Prostate gland (tissue), 2 donors: ENCODE measurements around the gene EFNB3. TPM values are rescaled to one million over a fixed set of nuclear protein-coding genes. Genes with fewer than 3 reads are reported as not detected.

ENCODE experiments used
- DNase-seq: peaks from one replicate; pipeline ENCODE4 v3.0.0-alpha.2; 2019; ENCODE audit warnings: low spot score
- H3K27ac ChIP-seq, 2 donors: fragments of 200-600 bp; sonication (generic); 2 replicates each; pipeline ENCODE4 v1.5.1; 2017 to 2019
- H3K27me3 ChIP-seq: fragments of 200-600 bp; sonication (generic); replicated peaks from 2 replicates; pipeline ENCODE4 v1.5.1; 2019; ENCODE audit not compliant: insufficient read depth
- H3K36me3 ChIP-seq, 2 donors: fragments of 200-600 bp; sonication (generic); 1 replicate in 1 of 2; 2 replicates in 1 of 2; pipeline versions ENCODE4 v1.5.1 to v1.8.1; 2017 to 2019
- H3K4me1 ChIP-seq: fragments of 200-600 bp; sonication (generic); replicated peaks from 2 replicates; pipeline ENCODE4 v1.5.1; 2019
- H3K4me3 ChIP-seq, 2 donors: fragments of 200-600 bp; sonication (generic); 2 replicates each; pipeline ENCODE4 v1.5.1; 2017 to 2019
- H3K9me3 ChIP-seq: fragments of 200-600 bp; sonication (generic); 2 replicates; pipeline ENCODE4 v1.5.1; 2017
- POLR2A ChIP-seq: fragments of 450-650 bp; IDR thresholded peaks from one replicate; pipeline ENCODE4 v1.6.1; 2016; ENCODE audit warnings: antibody characterized with exemption, mild to moderate bottlenecking
- POLR2AphosphoS5 ChIP-seq: sonication (generic); formaldehyde crosslinking; IDR thresholded peaks from one replicate; pipeline ENCODE4 v1.6.1; 2017; ENCODE audit warnings: antibody characterized with exemption
- WGBS: methylation state at CpG from one replicate; pipeline ENCODE4 v1.1.5; 2018; 5-methylcytosine and 5-hydroxymethylcytosine counted together
- intact Hi-C: fragments of 100-400 bp; cut with DNase I; formaldehyde crosslinking; loops from one replicate; pipeline ENCODE4 v1.14.2; 2022
- total RNA-seq, 2 donors: library from RNA; depleted of rRNA; stranded (reverse); fragments of >200 nt; gene quantifications; one replicate each; pipeline ENCODE4 v1.1.0, GENCODE V29; 2016
- TF ChIP-seq, protein P1 (sequence below), 4 experiments: fragments of 200-600 bp in 2 of 4; fragments of 450-650 bp in 2 of 4; sonication (generic) in 2 of 4; IDR thresholded peaks; 1 replicate in 3 of 4; 2 replicates in 1 of 4; pipeline ENCODE4 v1.5.1; 2016 to 2019; ENCODE audit warnings: antibody characterized with exemption in 4 of 4, mild to moderate bottlenecking in 2 of 4, moderate library complexity in 2 of 4

The EFNB3 gene
- total RNA-seq, 2 donors from 2014 or later: 3.0 to 5.5 TPM

DNA sequence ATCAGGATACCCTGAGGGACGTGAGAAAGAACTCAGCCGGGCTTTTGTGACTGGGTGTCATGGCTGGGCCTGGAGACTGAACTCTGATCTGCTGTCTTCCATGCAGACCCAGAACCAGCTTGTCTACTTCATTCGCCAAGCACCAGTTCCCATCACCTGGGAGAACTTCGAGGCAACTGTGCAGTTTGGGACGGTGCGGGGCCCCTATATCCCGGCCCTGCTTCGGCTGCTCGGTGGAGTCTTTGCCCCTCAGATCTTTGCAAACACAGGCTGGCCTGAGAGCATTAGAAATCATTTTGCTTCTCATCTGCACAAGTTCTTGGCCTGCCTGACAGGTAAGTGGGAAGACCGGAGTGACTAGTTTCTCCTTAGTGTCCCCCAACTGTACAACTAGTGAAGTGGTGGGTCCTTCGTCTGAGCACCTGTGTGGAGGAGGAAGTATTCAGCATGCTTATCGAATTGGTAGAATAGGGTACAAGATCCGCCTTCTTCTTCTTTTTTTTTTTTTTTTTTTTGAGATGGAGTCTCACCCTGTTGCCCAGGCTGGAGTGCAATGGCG, 28.1 kb downstream of the EFNB3 start:
- no peak overlapping the region for H3K4me3 ChIP-seq
- no peaks in the 10 kb centered on the region for H3K36me3 ChIP-seq
- H3K27ac ChIP-seq: no peak overlapping the region
- no peak for DNase-seq
- intact Hi-C loops: no loop called here
- no peaks in the 10 kb centered on the region for H3K9me3 ChIP-seq
- WGBS: 72% methylated on average over 14 of the region's 14 CpGs
- no peaks in the 10 kb centered on the region for H3K27me3 ChIP-seq
- no peaks in the 10 kb centered on the region for H3K4me1 ChIP-seq
- no peak for TF ChIP-seq POLR2AphosphoS5

DNA sequence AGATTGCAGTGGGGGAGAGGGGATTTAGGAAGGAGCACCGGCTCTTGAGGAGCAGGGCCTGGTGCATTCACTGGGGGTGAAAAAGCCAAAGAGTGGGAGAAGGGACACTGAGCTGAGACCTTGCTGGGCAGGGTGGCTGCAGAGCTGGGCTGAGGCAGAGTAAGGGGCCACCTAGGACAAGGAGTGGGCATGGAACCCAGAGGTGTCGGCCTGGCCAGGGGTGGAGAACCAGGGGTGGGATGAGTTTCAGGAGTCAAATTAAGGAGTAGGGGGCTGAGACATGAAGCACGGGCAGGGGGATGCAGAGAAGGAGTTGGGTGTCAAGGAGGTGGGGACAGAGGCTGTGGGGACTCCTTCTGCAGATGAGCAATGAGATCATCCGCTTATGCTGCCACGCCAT, 32.6 kb downstream of the EFNB3 start:
- WGBS: 88% methylated on average over 5 of the region's 5 CpGs
- DNase-seq: no peak
- H3K9me3 ChIP-seq: no peaks in the 10 kb centered on the region
- TF ChIP-seq POLR2AphosphoS5: no peak
- TF ChIP-seq POLR2A: no peak
- TF ChIP-seq, protein P1, sequence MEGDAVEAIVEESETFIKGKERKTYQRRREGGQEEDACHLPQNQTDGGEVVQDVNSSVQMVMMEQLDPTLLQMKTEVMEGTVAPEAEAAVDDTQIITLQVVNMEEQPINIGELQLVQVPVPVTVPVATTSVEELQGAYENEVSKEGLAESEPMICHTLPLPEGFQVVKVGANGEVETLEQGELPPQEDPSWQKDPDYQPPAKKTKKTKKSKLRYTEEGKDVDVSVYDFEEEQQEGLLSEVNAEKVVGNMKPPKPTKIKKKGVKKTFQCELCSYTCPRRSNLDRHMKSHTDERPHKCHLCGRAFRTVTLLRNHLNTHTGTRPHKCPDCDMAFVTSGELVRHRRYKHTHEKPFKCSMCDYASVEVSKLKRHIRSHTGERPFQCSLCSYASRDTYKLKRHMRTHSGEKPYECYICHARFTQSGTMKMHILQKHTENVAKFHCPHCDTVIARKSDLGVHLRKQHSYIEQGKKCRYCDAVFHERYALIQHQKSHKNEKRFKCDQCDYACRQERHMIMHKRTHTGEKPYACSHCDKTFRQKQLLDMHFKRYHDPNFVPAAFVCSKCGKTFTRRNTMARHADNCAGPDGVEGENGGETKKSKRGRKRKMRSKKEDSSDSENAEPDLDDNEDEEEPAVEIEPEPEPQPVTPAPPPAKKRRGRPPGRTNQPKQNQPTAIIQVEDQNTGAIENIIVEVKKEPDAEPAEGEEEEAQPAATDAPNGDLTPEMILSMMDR (IDR thresholded peaks at IDR 0.05): no peak
- no peak overlapping the region for H3K4me3 ChIP-seq
- H3K36me3 ChIP-seq: no peaks in the 10 kb centered on the region
- intact Hi-C loops: no loop called here
- no peaks in the 10 kb centered on the region for H3K27me3 ChIP-seq
- no peak overlapping the region for H3K27ac ChIP-seq
- H3K4me1 ChIP-seq: no peaks in the 10 kb centered on the region

DNA sequence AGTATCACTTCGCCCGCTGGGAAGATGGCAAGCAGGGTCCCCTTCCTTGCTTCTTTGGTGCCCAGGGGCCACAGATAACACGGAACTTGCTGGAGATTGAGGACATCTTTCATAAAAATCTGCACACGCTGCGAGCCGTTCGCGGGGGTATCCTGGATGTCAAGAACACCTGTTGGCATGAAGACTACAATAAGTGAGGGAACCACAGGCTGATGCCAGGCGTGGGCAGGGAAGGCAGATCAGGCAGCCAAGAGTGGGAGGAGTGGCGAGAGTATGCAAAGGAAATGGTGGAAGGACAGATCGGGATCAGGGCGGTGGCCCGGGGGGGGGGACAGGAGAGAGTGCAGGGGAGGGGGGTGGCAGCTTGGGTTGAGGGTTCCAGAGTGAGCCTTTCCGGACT, 34.7 kb downstream of the EFNB3 start:
- no peak overlapping the region for H3K27ac ChIP-seq
- no peaks in the 10 kb centered on the region for H3K4me1 ChIP-seq
- 40% methylated on average over 14 of the region's 14 CpGs for WGBS
- intact Hi-C loops: loop anchor here (10.0 kb wide), 1 partner anchor 255 kb away; no protein-coding TSS in a partner anchor
- DNase-seq: no peak
- TF ChIP-seq POLR2A (no peak), POLR2AphosphoS5 (no peak)
- TF ChIP-seq, protein P1 (IDR thresholded peaks at IDR 0.05): no peak
- H3K9me3 ChIP-seq: no peaks in the 10 kb centered on the region
- H3K36me3 ChIP-seq: no peaks in the 10 kb centered on the region
- H3K4me3 ChIP-seq: no peak overlapping the region
- no peaks in the 10 kb centered on the region for H3K27me3 ChIP-seq

DNA sequence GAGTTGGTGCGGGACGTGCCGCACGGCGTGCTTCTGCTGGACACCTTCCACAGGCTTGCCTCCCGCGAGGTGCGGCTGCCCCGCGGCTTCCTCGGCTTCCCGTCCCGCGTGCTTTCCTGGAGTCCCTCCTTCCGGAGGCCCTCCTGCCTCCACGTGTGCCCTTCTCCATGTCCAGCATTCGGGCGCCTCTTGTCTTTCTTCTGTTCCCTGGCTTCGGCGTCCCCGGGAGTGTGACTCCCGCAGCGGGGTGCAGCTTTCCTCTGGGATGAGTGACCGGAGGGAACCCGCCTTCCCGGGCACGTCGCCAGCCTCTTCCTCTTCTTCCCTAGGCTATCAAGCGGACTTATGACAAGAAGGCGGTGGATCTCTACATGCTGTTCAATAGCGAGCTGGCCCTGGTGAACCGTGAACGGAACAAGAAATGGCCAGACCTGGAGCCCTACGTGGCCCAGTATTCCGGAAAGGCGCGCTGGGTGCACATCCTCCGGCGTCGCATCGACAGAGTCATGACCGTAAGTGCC, 35.5 kb downstream of the EFNB3 start:
- Histone ChIP-seq H3K27me3 (no peaks in the 10 kb centered on the region), H3K4me1 (no peaks in the 10 kb centered on the region)

DNA sequence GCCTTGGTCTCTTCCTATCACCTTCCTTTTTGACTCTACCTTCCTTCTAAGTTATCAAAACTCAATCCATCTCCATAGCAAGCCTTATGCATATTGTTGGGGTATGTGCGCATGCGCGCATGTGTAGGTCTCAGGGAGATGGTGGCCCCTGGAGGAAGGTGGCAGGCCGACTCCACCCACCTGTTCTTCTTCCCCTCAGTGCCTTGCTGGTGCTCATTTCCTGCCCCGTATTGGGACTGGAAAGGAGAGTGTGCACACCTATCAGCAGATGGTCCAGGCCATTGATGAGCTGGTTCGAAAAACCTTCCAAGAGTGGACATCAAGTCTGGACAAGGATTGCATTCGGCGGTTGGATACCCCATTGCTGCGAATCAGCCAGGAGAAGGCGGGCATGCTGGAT, 37.7 kb downstream of the EFNB3 start:
- no peak overlapping the region for H3K4me3 ChIP-seq
- H3K4me1 ChIP-seq: no peaks in the 10 kb centered on the region
- H3K27ac ChIP-seq: no peak overlapping the region
- TF ChIP-seq, protein P1 (IDR thresholded peaks at IDR 0.05): no peak
- TF ChIP-seq POLR2AphosphoS5 (no peak), POLR2A (no peak)
- H3K9me3 ChIP-seq: no peaks in the 10 kb centered on the region
- H3K27me3 ChIP-seq: no peaks in the 10 kb centered on the region
- WGBS: 79% methylated on average over 10 of the region's 10 CpGs
- intact Hi-C loops: loop anchor here (2.0 to 10.0 kb wide), 2 partner anchors 110 to 252 kb away; no protein-coding TSS in a partner anchor
- no peaks in the 10 kb centered on the region for H3K36me3 ChIP-seq
- DNase-seq: no peak

More for the DNA sequence above, 35.5 kb downstream of the EFNB3 start:
- TF ChIP-seq POLR2A (no peak), POLR2AphosphoS5 (no peak)
- TF ChIP-seq, protein P1 (IDR thresholded peaks at IDR 0.05): no peak
- H3K4me3 ChIP-seq: no peak overlapping the region
- H3K36me3 ChIP-seq: no peaks in the 10 kb centered on the region
- intact Hi-C loops: loop anchor here (10.0 kb wide), 1 partner anchor 254 kb away; no protein-coding TSS in a partner anchor
- H3K27ac ChIP-seq: no peak overlapping the region
- no peak for DNase-seq
- no peaks in the 10 kb centered on the region for H3K9me3 ChIP-seq
- 73% methylated on average over 42 of the region's 42 CpGs for WGBS
